H1 (cell line): ENCODE measurements around the gene LRP2BP. TPM values are rescaled to one million over a fixed set of nuclear protein-coding genes. Genes with fewer than 3 reads are reported as not detected.

Source experiments
- CTCF ChIA-PET: fragments of 300-600 bp; sonication (Branson Sonifier 250); formaldehyde crosslinking; loops from one replicate; lab custom pipeline; 2021; ENCODE audit not compliant: partially characterized antibody; lab: Charles Lee
- POLR2A ChIA-PET: fragments of 300-600 bp; sonication (Branson Sonifier 250); formaldehyde crosslinking; loops from one replicate; lab custom pipeline; 2021; ENCODE audit warnings: inconsistent platforms; ENCODE audit not compliant: partially characterized antibody; lab: Charles Lee
- DNase-seq, 2 experiments: peaks; one replicate each; pipeline versions ENCODE4 v3.0.0 to v3.0.0-alpha.2; 2010 to 2022; ENCODE audit warnings: low spot score in 2 of 2, low read depth in 1 of 2, mixed read lengths in 1 of 2
- FAIRE-seq: peaks from 2 replicates; lab custom pipeline; 2011; peaks lifted over from hg19 to GRCh38; lab: Jason Lieb, UNC
- H2AFZ ChIP-seq: 2 replicates; pipeline ENCODE4 v1.8.1; 2012; ENCODE audit warnings: low read length, inconsistent platforms
- H2AK5ac ChIP-seq: 2 replicates; pipeline ENCODE4 v1.6.1; 2013; ENCODE audit warnings: low read depth, low read length
- H2BK120ac ChIP-seq: replicated peaks from 2 replicates; pipeline ENCODE3; 2013; ENCODE audit warnings: low read depth, low read length, inconsistent platforms
- H2BK12ac ChIP-seq: 2 replicates; pipeline ENCODE4 v1.6.1; 2013; ENCODE audit warnings: low read depth, low read length
- H2BK15ac ChIP-seq: 2 replicates; pipeline ENCODE4 v1.6.1; 2013; ENCODE audit warnings: low read length
- H2BK20ac ChIP-seq: 2 replicates; pipeline ENCODE4 v1.6.1; 2013; ENCODE audit warnings: low read length
- H2BK5ac ChIP-seq: 2 replicates; pipeline ENCODE4 v1.6.1; 2013; ENCODE audit warnings: low read depth, low read length
- H3K14ac ChIP-seq: 2 replicates; pipeline ENCODE4 v1.6.1; 2013; ENCODE audit warnings: inconsistent platforms; ENCODE audit not compliant: insufficient read length
- H3K18ac ChIP-seq: 2 replicates; pipeline ENCODE4 v1.6.1; 2013; ENCODE audit warnings: low read length; ENCODE audit errors: extremely low read depth
- H3K23ac ChIP-seq: 2 replicates; pipeline ENCODE4 v1.6.1; 2013; ENCODE audit warnings: inconsistent platforms; ENCODE audit not compliant: insufficient read length
- H3K23me2 ChIP-seq: 2 replicates; pipeline ENCODE4 v1.6.1; 2013; ENCODE audit warnings: low read depth, low read length
- H3K27ac ChIP-seq: 2 replicates; pipeline ENCODE4 v1.6.1; 2011; ENCODE audit warnings: low read depth, low read length, inconsistent platforms
- H3K27me3 ChIP-seq, 4 experiments: replicated peaks in 1 of 4; 1 replicate in 1 of 4; 2 replicates in 3 of 4; pipeline versions ENCODE4 v1.6.1 to v1.8.1; 2011 to 2013; ENCODE audit warnings: low read length in 3 of 4, mild to moderate bottlenecking in 3 of 4, inconsistent platforms in 2 of 4, mixed read lengths in 2 of 4, moderate library complexity in 1 of 4; ENCODE audit not compliant: control insufficient read depth in 3 of 4, insufficient read depth in 3 of 4; ENCODE audit errors: extremely low read depth in 1 of 4
- H3K36me3 ChIP-seq, 4 experiments: 2 replicates each; pipeline versions ENCODE4 v1.6.1 to v1.8.1; 2011 to 2013; ENCODE audit warnings: mild to moderate bottlenecking in 4 of 4, low read length in 3 of 4, moderate library complexity in 2 of 4, control low read depth in 1 of 4, inconsistent platforms in 1 of 4; ENCODE audit not compliant: insufficient read depth in 4 of 4, control insufficient read depth in 2 of 4
- H3K4ac ChIP-seq: replicated peaks from 2 replicates; pipeline ENCODE3; 2013; ENCODE audit warnings: low read length, low read depth, mixed read lengths, inconsistent platforms; ENCODE audit not compliant: insufficient read length
- H3K4me1 ChIP-seq, 4 experiments: replicated peaks in 1 of 4; 1 replicate in 1 of 4; 2 replicates in 3 of 4; pipeline versions ENCODE4 v1.6.1 to v1.8.1; 2011 to 2013; ENCODE audit warnings: low read length in 3 of 4, inconsistent platforms in 2 of 4, mixed read lengths in 1 of 4; ENCODE audit not compliant: insufficient read depth in 4 of 4, control insufficient read depth in 3 of 4
- H3K4me2 ChIP-seq, 2 experiments: 2 replicates each; pipeline versions ENCODE4 v1.6.1 to v1.8.1; 2011 to 2013; ENCODE audit warnings: low read depth in 2 of 2, low read length in 2 of 2, control low read depth in 1 of 2, inconsistent platforms in 1 of 2, mild to moderate bottlenecking in 1 of 2; ENCODE audit not compliant: insufficient read depth in 1 of 2
- H3K4me3 ChIP-seq, 4 experiments: fragments of 200-600, 300-600 bp in 1 of 4; sonication (generic), shearing (Covaris generic), sonication (Bioruptor Twin) in 1 of 4; 2 replicates each; pipeline versions ENCODE4 v1.5.1 to v1.8.1; 2011 to 2016; ENCODE audit warnings: low read length in 4 of 4, low read depth in 3 of 4, control low read depth in 2 of 4, inconsistent platforms in 2 of 4, mild to moderate bottlenecking in 2 of 4, mixed read lengths in 1 of 4, moderate library complexity in 1 of 4; ENCODE audit not compliant: insufficient read depth in 2 of 4; ENCODE audit errors: extremely low read depth in 1 of 4
- H3K56ac ChIP-seq: replicated peaks from 2 replicates; pipeline ENCODE3; 2013; ENCODE audit warnings: low read depth, mild to moderate bottlenecking, mixed read lengths, low read length, inconsistent platforms; ENCODE audit not compliant: insufficient read length
- H3K79me1 ChIP-seq: 2 replicates; pipeline ENCODE4 v1.6.1; 2013; ENCODE audit warnings: low read depth, low read length, control low read depth
- H3K79me2 ChIP-seq, 2 experiments: 2 replicates each; pipeline versions ENCODE4 v1.6.1 to v1.8.1; 2012 to 2013; ENCODE audit warnings: low read length in 2 of 2, mild to moderate bottlenecking in 2 of 2, inconsistent platforms in 1 of 2; ENCODE audit not compliant: insufficient read depth in 2 of 2, control insufficient read depth in 1 of 2
- H3K9ac ChIP-seq, 4 experiments: replicated peaks in 1 of 4; 1 replicate in 1 of 4; 2 replicates in 3 of 4; pipeline versions ENCODE4 v1.6.1 to v1.8.1; 2011 to 2013; ENCODE audit warnings: low read depth in 3 of 4, low read length in 3 of 4, control low read depth in 2 of 4, mild to moderate bottlenecking in 2 of 4, moderate library complexity in 2 of 4, inconsistent platforms in 1 of 4; ENCODE audit errors: extremely low read depth in 1 of 4
- H3K9me3 ChIP-seq, 2 experiments: 2 replicates each; pipeline versions ENCODE4 v1.6.1 to v1.8.1; 2012 to 2013; ENCODE audit warnings: mild to moderate bottlenecking in 2 of 2, moderate library complexity in 2 of 2, control low read depth in 1 of 2, inconsistent platforms in 1 of 2, low read depth in 1 of 2, low read length in 1 of 2, mixed read lengths in 1 of 2; ENCODE audit not compliant: insufficient read depth in 2 of 2
- H4K20me1 ChIP-seq, 2 experiments: replicated peaks in 1 of 2; 2 replicates each; pipeline versions ENCODE3 to v1.8.1; 2011 to 2013; ENCODE audit warnings: inconsistent platforms in 2 of 2, low read length in 2 of 2, mild to moderate bottlenecking in 1 of 2; ENCODE audit not compliant: insufficient read depth in 2 of 2, control insufficient read depth in 1 of 2
- H4K5ac ChIP-seq: 2 replicates; pipeline ENCODE4 v1.6.1; 2013; ENCODE audit warnings: low read length, low read depth, mixed read lengths, inconsistent platforms; ENCODE audit not compliant: insufficient read length
- H4K8ac ChIP-seq: 2 replicates; pipeline ENCODE4 v1.8.0; 2013; ENCODE audit warnings: mild to moderate bottlenecking, moderate library complexity, low read length, inconsistent platforms; ENCODE audit not compliant: insufficient read depth; ENCODE audit errors: extremely low read depth
- H4K91ac ChIP-seq: replicated peaks from 2 replicates; pipeline ENCODE3; 2013; ENCODE audit warnings: low read length, mixed read lengths, inconsistent platforms; ENCODE audit not compliant: insufficient read length
- NRF1 ChIP-seq: IDR thresholded peaks from 2 replicates; pipeline ENCODE4 v1.6.1; 2011; ENCODE audit warnings: mild to moderate bottlenecking, low read depth, low read length, improper control_type of control experiment
- WGBS, 2 experiments: shearing (Covaris generic) in 1 of 2; methylation state at CpG; one replicate each; pipeline versions ENCODE4 v1.1.6 to v1.1.7; 2013 to 2015; ENCODE audit warnings: low lambda C conversion rate in 2 of 2, mixed read lengths in 2 of 2, inconsistent platforms in 1 of 2, low coverage in 1 of 2, missing lambda C conversion rate in 1 of 2; ENCODE audit not compliant: insufficient replicate concordance in 2 of 2, insufficient coverage in 1 of 2, insufficient read length in 1 of 2; ENCODE audit errors: extremely low coverage in 1 of 2, missing lambda C conversion rate in 1 of 2; 5-methylcytosine and 5-hydroxymethylcytosine counted together
- polyA plus RNA-seq, 7 experiments: library from polyadenylated mRNA; depleted of rRNA in 3 of 7; stranded (reverse) in 5 of 7; unstranded in 2 of 7; fragments of >200 nt in 5 of 7; fragments of 200-250 nt in 2 of 7; gene quantifications; 1 replicate in 5 of 7; 2 replicates in 1 of 7; 4 replicates in 1 of 7; pipeline versions ENCODE4 v1.2.1 to v1.2.3, GENCODE V29; 2011 to 2013; ENCODE audit warnings: missing spikeins in 2 of 7, mixed read lengths in 2 of 7
- total RNA-seq: library from RNA; stranded (reverse); fragmentation: NEBNext Ultra II Directional; extraction: Animal tissue kit (Norgen Biotek cat#: 25700); gene quantifications from 2 replicates; pipeline ENCODE4 v1.2.1, GENCODE V29; 2021

Gene LRP2BP
- total and polyA plus RNA-seq, 2 of the 8 experiments (the other 6 are each of a cell fraction or from before 2014, with no cell fraction given), result 0.12 to 0.30 TPM

- no peaks in the 10 kb centered on the region for H3K23me2 ChIP-seq
- H3K9me3 ChIP-seq, result no peaks in the 10 kb centered on the region
- no peak overlapping the region for H2BK12ac ChIP-seq
- peaks cover 0 to 3% (median 0%) of the 10 kb centered on the region in 4 experiments; a peak in 2 of 7 replicates for H3K4me1 ChIP-seq
- H3K14ac ChIP-seq, result no peak overlapping the region
- H3K4me3 ChIP-seq, result no peak overlapping the region
- no peak overlapping the region for H2BK15ac ChIP-seq
- CTCF ChIA-PET, result no interaction called here
- no peak overlapping the region for H2AK5ac ChIP-seq
- H3K27me3 ChIP-seq, result no peaks in the 10 kb centered on the region
- no peak for TF ChIP-seq NRF1
- FAIRE-seq (no peak), DNase-seq (no peak)
- H2AFZ ChIP-seq, result no peak overlapping the region
- H3K27ac ChIP-seq, result no peak overlapping the region
- 84% methylated on average over 4 of the region's 4 CpGs; no CpG with 5 or more reads in 1 of the 2 experiments for WGBS, 2 experiments
- H4K91ac ChIP-seq, result no peak overlapping the region
- H3K79me2 ChIP-seq, result no peaks in the 10 kb centered on the region
- no peaks in the 10 kb centered on the region for H3K79me1 ChIP-seq
- H3K56ac ChIP-seq, result no peak overlapping the region
- H3K18ac ChIP-seq, result no peak overlapping the region
- no peak overlapping the region for H4K8ac ChIP-seq
- no peak overlapping the region for H3K4me2 ChIP-seq
- H3K4ac ChIP-seq, result no peak overlapping the region
- no peak overlapping the region for H3K23ac ChIP-seq
- no peak overlapping the region for H2BK5ac ChIP-seq
- no peak overlapping the region for H2BK120ac ChIP-seq
- no peak overlapping the region for H2BK20ac ChIP-seq
- H3K9ac ChIP-seq, result no peak overlapping the region
- POLR2A ChIA-PET, result interaction anchor here (0.7 kb wide), 1 partner anchor 319 kb away, joined by 3 read pairs; no protein-coding TSS in a partner anchor
- no peak overlapping the region for H4K5ac ChIP-seq
- no peaks in the 10 kb centered on the region for H4K20me1 ChIP-seq
- H3K36me3 ChIP-seq, result peaks cover 0 to 11% (median 3%) of the 10 kb centered on the region in 4 experiments; a peak in 4 of 8 replicates
Observed at GRCh38 chr4:185358514-185358913, 37.2 kb downstream of the LRP2BP start.
